ENCODE results near the gene OSCAR. TPM values are rescaled to one million over a fixed set of nuclear protein-coding genes. Genes with fewer than 3 reads are reported as not detected.

The OSCAR gene
- total RNA-seq, 1 donor from 2014 or later: 0.20 TPM

DNA sequence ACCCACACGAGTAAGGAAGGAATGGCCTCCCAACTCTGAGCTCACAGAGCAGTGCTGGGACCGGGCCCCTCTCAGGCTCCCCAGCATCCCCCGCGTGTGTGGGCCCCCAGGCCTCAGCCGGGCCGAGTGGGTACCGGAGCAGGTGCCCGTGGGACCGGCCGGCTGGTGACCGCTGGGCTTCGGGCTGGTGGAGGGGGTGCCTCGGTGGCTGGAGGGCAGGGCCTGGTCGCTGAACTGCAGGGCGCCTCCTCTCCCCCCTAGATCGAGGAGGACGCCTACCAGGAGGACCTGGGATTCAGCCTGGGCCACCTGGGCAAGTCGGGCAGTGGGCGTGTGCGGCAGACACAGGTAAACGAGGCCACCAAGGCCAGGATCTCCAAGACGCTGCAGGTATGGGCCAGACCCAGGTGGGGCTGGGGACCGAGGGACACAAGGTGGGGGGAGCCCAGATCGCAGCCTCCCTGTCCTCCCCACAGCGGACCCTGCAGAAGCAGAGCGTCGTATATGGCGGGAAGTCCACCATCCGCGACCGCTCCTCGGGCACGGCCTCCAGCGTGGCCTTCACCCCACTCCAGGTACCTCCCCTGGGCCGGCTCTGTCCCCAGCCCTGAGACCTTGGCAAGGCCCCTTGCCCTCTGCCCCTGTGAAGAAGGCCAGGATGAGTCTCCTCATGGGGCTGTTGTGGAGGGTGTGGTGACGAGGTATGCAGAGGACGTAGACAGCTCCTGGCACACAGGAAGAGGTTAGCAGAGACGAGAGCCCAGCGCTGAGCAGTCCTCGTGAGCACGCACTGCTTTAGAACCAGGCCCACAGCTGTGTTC lies 28.4 kb upstream of the OSCAR start:
- Histone ChIP-seq H3K4me3 (ENCODE audit: insufficient read depth, low read depth, low read length) (no peak overlapping the region), H4K20me1 (ENCODE audit: insufficient read depth, low read length) (no peaks in the 10 kb centered on the region), H2AFZ (ENCODE audit: low read depth, low read length) (no peak overlapping the region), H3K36me3 (ENCODE audit: insufficient read depth, low read length) (peaks cover 4% of the 10 kb centered on the region), H3K9me3 (ENCODE audit: insufficient read depth, low read depth, low read length) (no peaks in the 10 kb centered on the region), H3K27me3 (ENCODE audit: insufficient read depth, low read length) (no peaks in the 10 kb centered on the region), H3K4me1 (ENCODE audit: insufficient read depth, low read length) (no peaks in the 10 kb centered on the region), H3K27ac (ENCODE audit: low read depth, low read length) (no peak overlapping the region), H3K79me2 (ENCODE audit: insufficient read depth, low read length) (no peaks in the 10 kb centered on the region), H3K4me2 (ENCODE audit: low read length) (no peak overlapping the region), H3K9ac (ENCODE audit: low read length) (no peak overlapping the region)
- Mint-ChIP-seq H3K4me3 (ENCODE audit: unreplicated experiment) (no peak overlapping the region), H3K4me1 (ENCODE audit: low read depth, unreplicated experiment) (no peaks in the 10 kb centered on the region), H3K27me3 (ENCODE audit: low read depth, unreplicated experiment) (no peaks in the 10 kb centered on the region), H3K36me3 (ENCODE audit: low read depth, unreplicated experiment) (peaks cover 17% of the 10 kb centered on the region), H3K9me3 (ENCODE audit: unreplicated experiment) (no peaks in the 10 kb centered on the region), H3K27ac (ENCODE audit: unreplicated experiment) (no peak overlapping the region)
- TF ChIP-seq EZH2 (IDR thresholded peaks at IDR 0.05; ENCODE audit: insufficient read depth, low read length): no peak
- TF ChIP-seq, protein P1, sequence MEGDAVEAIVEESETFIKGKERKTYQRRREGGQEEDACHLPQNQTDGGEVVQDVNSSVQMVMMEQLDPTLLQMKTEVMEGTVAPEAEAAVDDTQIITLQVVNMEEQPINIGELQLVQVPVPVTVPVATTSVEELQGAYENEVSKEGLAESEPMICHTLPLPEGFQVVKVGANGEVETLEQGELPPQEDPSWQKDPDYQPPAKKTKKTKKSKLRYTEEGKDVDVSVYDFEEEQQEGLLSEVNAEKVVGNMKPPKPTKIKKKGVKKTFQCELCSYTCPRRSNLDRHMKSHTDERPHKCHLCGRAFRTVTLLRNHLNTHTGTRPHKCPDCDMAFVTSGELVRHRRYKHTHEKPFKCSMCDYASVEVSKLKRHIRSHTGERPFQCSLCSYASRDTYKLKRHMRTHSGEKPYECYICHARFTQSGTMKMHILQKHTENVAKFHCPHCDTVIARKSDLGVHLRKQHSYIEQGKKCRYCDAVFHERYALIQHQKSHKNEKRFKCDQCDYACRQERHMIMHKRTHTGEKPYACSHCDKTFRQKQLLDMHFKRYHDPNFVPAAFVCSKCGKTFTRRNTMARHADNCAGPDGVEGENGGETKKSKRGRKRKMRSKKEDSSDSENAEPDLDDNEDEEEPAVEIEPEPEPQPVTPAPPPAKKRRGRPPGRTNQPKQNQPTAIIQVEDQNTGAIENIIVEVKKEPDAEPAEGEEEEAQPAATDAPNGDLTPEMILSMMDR (IDR thresholded peaks at IDR 0.05; ENCODE audit: insufficient read depth, low read depth, low read length): no peak
- FAIRE-seq: no peak
- no peak for DNase-seq (ENCODE audit: low read depth)

DNA sequence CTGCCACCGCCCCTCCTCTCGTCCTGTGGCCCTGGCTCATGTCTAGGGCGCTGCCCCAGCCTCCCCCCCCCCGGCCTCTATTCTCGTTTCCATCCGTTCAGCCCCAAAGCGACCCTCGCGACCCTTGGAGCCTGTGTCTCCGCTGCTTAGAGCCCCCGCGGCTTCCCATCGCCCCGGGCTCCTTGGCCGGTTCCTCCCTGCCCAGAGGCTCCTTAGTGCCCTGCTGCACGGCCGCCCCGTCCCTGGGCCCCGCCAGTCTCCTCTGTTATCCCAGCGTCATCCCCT lies 27.8 kb upstream of the OSCAR start:
- Mint-ChIP-seq H3K4me3 (ENCODE audit: unreplicated experiment) (no peak overlapping the region), H3K27me3 (ENCODE audit: low read depth, unreplicated experiment) (no peaks in the 10 kb centered on the region), H3K9me3 (ENCODE audit: unreplicated experiment) (no peaks in the 10 kb centered on the region), H3K4me1 (ENCODE audit: low read depth, unreplicated experiment) (no peaks in the 10 kb centered on the region), H3K36me3 (ENCODE audit: low read depth, unreplicated experiment) (peaks cover 17% of the 10 kb centered on the region), H3K27ac (ENCODE audit: unreplicated experiment) (no peak overlapping the region)
- Histone ChIP-seq H3K4me3 (ENCODE audit: insufficient read depth, low read depth, low read length) (no peak overlapping the region), H3K9ac (ENCODE audit: low read length) (no peak overlapping the region), H3K79me2 (ENCODE audit: insufficient read depth, low read length) (no peaks in the 10 kb centered on the region), H3K27me3 (ENCODE audit: insufficient read depth, low read length) (no peaks in the 10 kb centered on the region), H2AFZ (ENCODE audit: low read depth, low read length) (no peak overlapping the region), H3K4me1 (ENCODE audit: insufficient read depth, low read length) (no peaks in the 10 kb centered on the region), H3K9me3 (ENCODE audit: insufficient read depth, low read depth, low read length) (no peaks in the 10 kb centered on the region), H3K36me3 (ENCODE audit: insufficient read depth, low read length) (peaks cover 7% of the 10 kb centered on the region), H3K4me2 (ENCODE audit: low read length) (no peak overlapping the region), H4K20me1 (ENCODE audit: insufficient read depth, low read length) (no peaks in the 10 kb centered on the region), H3K27ac (ENCODE audit: low read depth, low read length) (no peak overlapping the region)
- DNase-seq (ENCODE audit: low read depth) (no peak), FAIRE-seq (no peak)
- TF ChIP-seq, protein P1 (IDR thresholded peaks at IDR 0.05; ENCODE audit: insufficient read depth, low read depth, low read length): no peak
- TF ChIP-seq EZH2 (IDR thresholded peaks at IDR 0.05; ENCODE audit: insufficient read depth, low read length): no peak

DNA sequence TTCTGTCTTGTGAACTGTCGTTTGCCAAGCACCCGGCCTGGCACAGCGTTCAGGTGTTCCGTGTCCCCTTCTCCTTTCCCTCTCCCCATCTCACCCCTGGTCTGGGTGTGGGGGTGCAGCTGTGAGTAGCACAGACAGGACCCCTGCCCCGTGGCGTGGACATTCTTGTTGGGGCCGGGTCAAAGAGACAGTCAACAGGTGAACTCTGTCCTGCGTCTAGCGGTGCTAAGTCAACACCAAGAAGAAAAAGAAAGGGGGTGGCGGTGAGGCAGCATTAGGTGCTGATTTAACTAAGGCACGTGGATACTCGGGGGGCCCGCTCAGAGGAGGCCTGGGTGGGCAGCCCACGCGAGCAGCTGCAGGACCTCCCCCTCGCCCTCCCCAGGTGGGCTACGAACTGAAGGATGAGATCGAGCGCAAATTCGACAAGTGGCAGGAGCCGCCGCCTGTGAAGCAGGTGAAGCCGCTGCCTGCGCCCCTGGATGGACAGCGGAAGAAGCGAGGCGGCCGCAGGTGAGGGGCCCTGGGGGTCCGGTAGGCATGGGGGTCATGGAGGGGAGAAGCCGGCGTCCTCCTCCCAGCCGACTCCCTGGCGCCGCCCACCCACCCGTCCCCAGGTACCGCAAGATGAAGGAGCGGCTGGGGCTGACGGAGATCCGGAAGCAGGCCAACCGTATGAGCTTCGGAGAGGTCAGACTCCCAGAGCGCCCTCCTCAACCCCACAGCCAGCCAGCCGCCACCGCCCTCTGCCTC lies 27.3 kb upstream of the OSCAR start:
- Histone ChIP-seq H3K9ac (ENCODE audit: low read length) (no peak overlapping the region), H3K79me2 (ENCODE audit: insufficient read depth, low read length) (no peaks in the 10 kb centered on the region), H3K4me3 (ENCODE audit: insufficient read depth, low read depth, low read length) (no peak overlapping the region), H3K27ac (ENCODE audit: low read depth, low read length) (no peak overlapping the region), H3K27me3 (ENCODE audit: insufficient read depth, low read length) (no peaks in the 10 kb centered on the region), H2AFZ (ENCODE audit: low read depth, low read length) (no peak overlapping the region), H3K4me1 (ENCODE audit: insufficient read depth, low read length) (no peaks in the 10 kb centered on the region), H4K20me1 (ENCODE audit: insufficient read depth, low read length) (no peaks in the 10 kb centered on the region), H3K9me3 (ENCODE audit: insufficient read depth, low read depth, low read length) (no peaks in the 10 kb centered on the region), H3K36me3 (ENCODE audit: insufficient read depth, low read length) (peaks cover 7% of the 10 kb centered on the region), H3K4me2 (ENCODE audit: low read length) (no peak overlapping the region)
- Mint-ChIP-seq H3K27me3 (ENCODE audit: low read depth, unreplicated experiment) (no peaks in the 10 kb centered on the region), H3K4me3 (ENCODE audit: unreplicated experiment) (no peak overlapping the region), H3K27ac (ENCODE audit: unreplicated experiment) (no peak overlapping the region), H3K36me3 (ENCODE audit: low read depth, unreplicated experiment) (peaks cover 17% of the 10 kb centered on the region), H3K9me3 (ENCODE audit: unreplicated experiment) (no peaks in the 10 kb centered on the region), H3K4me1 (ENCODE audit: low read depth, unreplicated experiment) (no peaks in the 10 kb centered on the region)
- no peak for TF ChIP-seq EZH2 (IDR thresholded peaks at IDR 0.05; ENCODE audit: insufficient read depth, low read length)
- TF ChIP-seq, protein P1 (IDR thresholded peaks at IDR 0.05; ENCODE audit: insufficient read depth, low read depth, low read length): no peak
- no peak for FAIRE-seq
- no peak for DNase-seq (ENCODE audit: low read depth)
